ENCODE measurements around the gene AGO3.

DNA sequence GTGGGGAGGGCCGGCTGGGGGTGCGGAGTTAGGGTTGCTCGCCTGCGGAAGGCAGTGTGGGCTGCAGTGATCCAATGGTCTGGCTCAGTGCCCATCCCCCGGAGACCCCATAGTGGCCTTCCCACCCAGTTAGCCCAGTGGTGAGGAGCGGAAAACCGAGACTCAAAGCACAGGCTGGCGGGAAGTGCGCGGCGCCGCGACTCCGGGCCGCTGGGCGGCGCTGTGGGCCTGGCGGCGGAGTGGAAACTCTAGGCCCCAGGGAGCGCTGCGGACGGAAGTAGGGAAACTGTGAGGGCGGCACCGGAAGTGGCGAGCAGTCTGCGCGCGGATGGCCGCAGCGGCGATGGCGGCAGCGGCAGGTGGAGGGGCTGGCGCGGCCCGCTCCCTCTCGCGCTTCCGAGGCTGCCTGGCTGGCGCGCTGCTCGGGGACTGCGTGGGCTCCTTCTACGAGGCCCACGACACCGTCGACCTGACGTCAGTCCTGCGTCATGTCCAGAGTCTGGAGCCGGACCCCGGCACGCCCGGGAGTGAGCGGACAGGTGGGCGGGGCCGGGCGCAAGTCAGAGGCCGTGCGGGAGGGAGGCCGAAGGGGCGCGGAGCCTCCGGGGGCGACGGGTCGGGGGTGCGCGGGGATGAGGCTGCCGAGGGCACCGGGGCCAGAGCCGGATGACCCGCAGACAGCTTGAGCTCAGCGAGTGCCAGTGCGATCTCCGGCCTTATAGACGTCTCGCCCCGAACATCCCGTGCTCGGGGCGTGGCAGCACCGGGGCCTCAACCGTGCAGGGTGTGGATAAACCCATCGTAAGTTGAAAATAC lies 157.9 kb downstream of the AGO3 start, which contains the start of gene ADPRS:
- TF ChIP-seq USF1 (IDR thresholded peaks at IDR 0.05; ENCODE audit: borderline replicate concordance, extremely low read length, insufficient read depth, low read depth, low read length) (no peak), NBN (IDR thresholded peaks at IDR 0.05) (peak; percentile 80; the same call in 1 of the 2 replicates), RFX5 (IDR thresholded peaks at IDR 0.05; ENCODE audit: low read depth, low read length) (no peak), ETV6 (conservative IDR thresholded peaks at IDR 0.05 in 1 of 2, IDR thresholded peaks at IDR 0.05 in 1 of 2; ENCODE audit: borderline replicate concordance in 1 of 2, low read depth in 1 of 2) (peak in 1 of 2 experiments; percentile 87; a peak in 2 of 4 replicates), EZH2 (IDR thresholded peaks at IDR 0.05; ENCODE audit: borderline replicate concordance, control insufficient read depth, low read depth, low read length) (no peak), TCF12 (IDR thresholded peaks at IDR 0.05; ENCODE audit: low read depth, low read length) (peak; percentile 86), CHD4 (IDR thresholded peaks at IDR 0.05) (no peak), SKIL (IDR thresholded peaks at IDR 0.05; ENCODE audit: low read depth, poor library complexity, severe bottlenecking) (no peak), MTA3 (IDR thresholded peaks at IDR 0.05; ENCODE audit: borderline replicate concordance, low read length) (no peak), HCFC1 (IDR thresholded peaks at IDR 0.05; ENCODE audit: low read length) (peak; percentile 84), POLR2AphosphoS5 (IDR thresholded peaks at IDR 0.05; ENCODE audit: low read length) (peak; percentile 97)
- TF ChIP-seq, protein P1, sequence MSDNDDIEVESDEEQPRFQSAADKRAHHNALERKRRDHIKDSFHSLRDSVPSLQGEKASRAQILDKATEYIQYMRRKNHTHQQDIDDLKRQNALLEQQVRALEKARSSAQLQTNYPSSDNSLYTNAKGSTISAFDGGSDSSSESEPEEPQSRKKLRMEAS (IDR thresholded peaks at IDR 0.05; ENCODE audit: low read depth, low read length), result peak; percentile 63
- TF ChIP-seq, protein P2, sequence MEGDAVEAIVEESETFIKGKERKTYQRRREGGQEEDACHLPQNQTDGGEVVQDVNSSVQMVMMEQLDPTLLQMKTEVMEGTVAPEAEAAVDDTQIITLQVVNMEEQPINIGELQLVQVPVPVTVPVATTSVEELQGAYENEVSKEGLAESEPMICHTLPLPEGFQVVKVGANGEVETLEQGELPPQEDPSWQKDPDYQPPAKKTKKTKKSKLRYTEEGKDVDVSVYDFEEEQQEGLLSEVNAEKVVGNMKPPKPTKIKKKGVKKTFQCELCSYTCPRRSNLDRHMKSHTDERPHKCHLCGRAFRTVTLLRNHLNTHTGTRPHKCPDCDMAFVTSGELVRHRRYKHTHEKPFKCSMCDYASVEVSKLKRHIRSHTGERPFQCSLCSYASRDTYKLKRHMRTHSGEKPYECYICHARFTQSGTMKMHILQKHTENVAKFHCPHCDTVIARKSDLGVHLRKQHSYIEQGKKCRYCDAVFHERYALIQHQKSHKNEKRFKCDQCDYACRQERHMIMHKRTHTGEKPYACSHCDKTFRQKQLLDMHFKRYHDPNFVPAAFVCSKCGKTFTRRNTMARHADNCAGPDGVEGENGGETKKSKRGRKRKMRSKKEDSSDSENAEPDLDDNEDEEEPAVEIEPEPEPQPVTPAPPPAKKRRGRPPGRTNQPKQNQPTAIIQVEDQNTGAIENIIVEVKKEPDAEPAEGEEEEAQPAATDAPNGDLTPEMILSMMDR (IDR thresholded peaks at IDR 0.05 in 2 of 3, conservative IDR thresholded peaks at IDR 0.05 in 1 of 3; ENCODE audit: control insufficient read depth in 2 of 3, extremely low read depth in 1 of 3, insufficient read depth in 1 of 3, low read depth in 3 of 3, low read length in 3 of 3), result peak; percentile 97 to 99 (median 98)
